Measurements from ENCODE around the gene GALNT10.

GRCh38 chr5:154309805-154310204 is 119.3 kb downstream of the GALNT10 start:
- TF ChIP-seq CTCF (optimal IDR thresholded peaks at IDR 0.05 in 1 of 3, IDR thresholded peaks at IDR 0.05 in 1 of 3, conservative IDR thresholded peaks at IDR 0.05 in 1 of 3; ENCODE audit: extremely low read depth in 1 of 3, insufficient read depth in 2 of 3, low read length in 3 of 3) (no peak), EZH2 (IDR thresholded peaks at IDR 0.05; ENCODE audit: low read length) (no peak)

All from keratinocyte (primary cell).